Measurements from ENCODE around the gene UBQLN2. TPM values are rescaled to one million over a fixed set of nuclear protein-coding genes. Genes with fewer than 3 reads are reported as not detected.

The UBQLN2 gene
- total RNA-seq, 3 donors from 2014 or later, result 19.4 to 24.7 (median 21.3) TPM

- no peak for DNase-seq (ENCODE audit: low spot score in 2 of 2)
- no peaks in the 10 kb centered on the region for H3K36me3 ChIP-seq
- no peaks in the 10 kb centered on the region for H3K9me3 ChIP-seq
- no peaks in the 10 kb centered on the region for H3K4me1 ChIP-seq
- H3K4me3 ChIP-seq, result no peak overlapping the region
- intact Hi-C loops (cut with DNase I; ENCODE audit: low total_unique reads), result no loop called here
- TF ChIP-seq POLR2A (IDR thresholded peaks at IDR 0.05) (no peak), CTCF (IDR thresholded peaks at IDR 0.05) (no peak), POLR2AphosphoS5 (IDR thresholded peaks at IDR 0.05) (no peak)
- peaks cover 0 to 19% of the 10 kb centered on the region in 2 donors for H3K27me3 ChIP-seq
- no peak overlapping the region for H3K27ac ChIP-seq
These were observed 8.6 kb upstream of the UBQLN2 start for GRCh38 chrX:56554870-56555269.

- H3K9me3 ChIP-seq, result no peaks in the 10 kb centered on the region
- intact Hi-C loops (cut with DNase I; ENCODE audit: low total_unique reads), result no loop called here
- H3K4me3 ChIP-seq, result no peak overlapping the region
- no peaks in the 10 kb centered on the region for H3K4me1 ChIP-seq
- peaks cover 0 to 30% of the 10 kb centered on the region in 2 donors for H3K27me3 ChIP-seq
- no peak overlapping the region for H3K27ac ChIP-seq
- TF ChIP-seq POLR2A (IDR thresholded peaks at IDR 0.05), result no peak
- TF ChIP-seq POLR2AphosphoS5 (IDR thresholded peaks at IDR 0.05), result no peak
- no peak for TF ChIP-seq CTCF (IDR thresholded peaks at IDR 0.05)
- no peaks in the 10 kb centered on the region for H3K36me3 ChIP-seq
- no peak for DNase-seq (ENCODE audit: low spot score in 2 of 2)
These were observed 6.0 kb upstream of the UBQLN2 start for GRCh38 chrX:56557376-56557929.

GRCh38 chrX:56564164-56564885, 898 bp downstream of the UBQLN2 start:
- Histone ChIP-seq H3K36me3 (no peaks in the 10 kb centered on the region), H3K27me3 (peaks cover 0 to 23% of the 10 kb centered on the region in 2 donors), H3K4me3 (peak overlapping the region; percentile 62 to 72 (median 66)), H3K27ac (peak overlapping the region; percentile 96 to 98), H3K9me3 (no peaks in the 10 kb centered on the region), H3K4me1 (no peaks in the 10 kb centered on the region)
- DNase-seq (ENCODE audit: low spot score in 2 of 2), result no peak
- intact Hi-C loops (cut with DNase I; ENCODE audit: low total_unique reads), result loop anchor here (5.0 kb wide), 1 partner anchor 822 kb away; no protein-coding TSS in a partner anchor
- no peak for TF ChIP-seq POLR2AphosphoS5 (IDR thresholded peaks at IDR 0.05)

- H3K27ac ChIP-seq, result peak overlapping the region; percentile 96 to 98
- intact Hi-C loops (cut with DNase I; ENCODE audit: low total_unique reads), result loop anchor here (5.0 kb wide), 1 partner anchor 823 kb away; no protein-coding TSS in a partner anchor
These were observed 1.8 kb downstream of the UBQLN2 start for GRCh38 chrX:56564921-56565840.

More at GRCh38 chrX:56564921-56565840, 1.8 kb downstream of the UBQLN2 start:
- no peaks in the 10 kb centered on the region for H3K9me3 ChIP-seq
- H3K4me1 ChIP-seq, result no peaks in the 10 kb centered on the region
- peak overlapping the region; percentile 62 to 72 (median 66) for H3K4me3 ChIP-seq
- TF ChIP-seq POLR2A (IDR thresholded peaks at IDR 0.05) (no peak), POLR2AphosphoS5 (IDR thresholded peaks at IDR 0.05) (no peak), CTCF (IDR thresholded peaks at IDR 0.05) (no peak)
- DNase-seq (ENCODE audit: low spot score in 2 of 2), result no peak
- H3K27me3 ChIP-seq, result peaks cover 0 to 28% of the 10 kb centered on the region in 2 donors
- H3K36me3 ChIP-seq, result no peaks in the 10 kb centered on the region

All from breast epithelium (tissue), 4 donors.